K562 (cell line): ENCODE measurements around the gene ORMDL3.
"Not testable (repeated sequence)": the region's sequence is repeated elsewhere in the genome, so short reads cannot be mapped to it uniquely, and the experiment has no call there.

Experiments used
- BRF1 ChIP-seq: IDR thresholded peaks from 3 replicates; pipeline ENCODE4 v1.6.1; 2011; ENCODE audit warnings: borderline replicate concordance, mild to moderate bottlenecking; ENCODE audit not compliant: insufficient read length; ENCODE audit errors: extremely low read depth
- GATAD2B ChIP-seq: fragments of 450-650 bp; IDR thresholded peaks from 2 replicates; pipeline ENCODE4 v1.6.1; 2017; ENCODE audit warnings: mild to moderate bottlenecking, borderline replicate concordance
- PATZ1 ChIP-seq: fragments of 250-450 bp; sonication (Bioruptor Pico); IDR thresholded peaks from 2 replicates; pipeline ENCODE4 v1.5.0; 2020; ENCODE audit warnings: mild to moderate bottlenecking, borderline replicate concordance
- PHF21A ChIP-seq: fragments of 450-650 bp; IDR thresholded peaks from 2 replicates; pipeline ENCODE4 v1.6.1; 2017; ENCODE audit warnings: low read depth, borderline replicate concordance
- POLR3A ChIP-seq: IDR thresholded peaks from 2 replicates; pipeline ENCODE4 v1.6.1; 2011; ENCODE audit warnings: borderline replicate concordance, mild to moderate bottlenecking, moderate library complexity; ENCODE audit not compliant: insufficient read length, insufficient read depth; ENCODE audit errors: extremely low read depth
- TEAD4 ChIP-seq, 2 experiments: sonication (generic) in 1 of 2; formaldehyde crosslinking in 1 of 2; IDR thresholded peaks; 2 replicates each; pipeline versions ENCODE4 v1.6.1 to v1.8.0; 2012 to 2022; ENCODE audit warnings: borderline replicate concordance in 1 of 2, inconsistent platforms in 1 of 2, low read length in 1 of 2, mild to moderate bottlenecking in 1 of 2, missing genetic modification reagents in 1 of 2
- ZNF253 ChIP-seq: fragments of 250-450 bp; sonication (Bioruptor Pico); conservative IDR thresholded peaks from 2 replicates; pipeline ENCODE4 v1.6.1; 2021; ENCODE audit warnings: mild to moderate bottlenecking

- TF ChIP-seq BRF1; GATAD2B; PATZ1 (CRISPR knock-in tag); TEAD4 (IDR thresholded peaks at IDR 0.05; ENCODE audit: low read length); TEAD4 (CRISPR knock-in tag; IDR thresholded peaks at IDR 0.05; ENCODE audit: borderline replicate concordance); ZNF253 (CRISPR knock-in tag); POLR3A; PHF21A: not testable (repeated sequence)
Observed at GRCh38 chr17:39948489-39948828, 21.1 kb upstream of the ORMDL3 start.
